B cell (primary cell): ENCODE results near the gene PLA2R1. TPM values are rescaled to one million over a fixed set of nuclear protein-coding genes. Genes with fewer than 3 reads are reported as not detected.

Experiments used
- ATAC-seq: fragments of 200-7000 bp; cut with Tn5 transposase; one replicate; pipeline ENCODE4 v1.10.0; 2021; ENCODE audit warnings: low read depth, mild to moderate bottlenecking, moderate number of reproducible peaks, moderate library complexity
- CTCF ChIA-PET: fragments of 350-600 bp; sonication (Branson Sonifier 250); formaldehyde crosslinking; loops from one replicate; lab custom pipeline; 2021; ENCODE audit warnings: antibody characterized with exemption, inconsistent platforms; lab: Charles Lee
- POLR2A ChIA-PET: fragments of 350-600 bp; sonication (Branson Sonifier 250); formaldehyde crosslinking; loops from one replicate; lab custom pipeline; 2021; ENCODE audit warnings: antibody characterized with exemption; lab: Charles Lee
- DNase-seq: peaks from one replicate; pipeline ENCODE4 v3.0.0; 2013
- H2AFZ ChIP-seq: 2 replicates; pipeline ENCODE4 v1.6.1; 2012; ENCODE audit warnings: mild to moderate bottlenecking, low read depth, low read length; ENCODE audit not compliant: insufficient read depth, poor library complexity, severe bottlenecking
- H3K27ac ChIP-seq, 2 donors: 1 replicate in 1 of 2; 2 replicates in 1 of 2; pipeline ENCODE4 v1.5.1; 2012 to 2013; ENCODE audit warnings: low read length in 2 of 2, mild to moderate bottlenecking in 2 of 2, moderate library complexity in 1 of 2
- H3K27me3 ChIP-seq, 4 experiments: fragments of 200-600 bp in 1 of 4; sonication (generic) in 1 of 4; replicated peaks in 1 of 4; 1 replicate in 2 of 4; 2 replicates in 2 of 4; pipeline versions ENCODE4 v1.6.1 to v1.7.0; 2013 to 2016; ENCODE audit warnings: low read length in 3 of 4, mild to moderate bottlenecking in 2 of 4, mixed read lengths in 1 of 4, moderate library complexity in 1 of 4; ENCODE audit not compliant: insufficient read depth in 4 of 4, control insufficient read depth in 3 of 4; ENCODE audit errors: control extremely low read depth in 1 of 4
- H3K36me3 ChIP-seq, 2 experiments: replicated peaks in 1 of 2; 1 replicate in 1 of 2; 2 replicates in 1 of 2; pipeline versions ENCODE4 v1.6.1 to v1.7.1; 2013; ENCODE audit warnings: low read length in 1 of 2; ENCODE audit not compliant: insufficient read depth in 2 of 2, control insufficient read depth in 1 of 2; ENCODE audit errors: control extremely low read depth in 1 of 2, extremely low read depth in 1 of 2
- H3K4me1 ChIP-seq, 2 donors: fragments of 200-600 bp in 1 of 2; sonication (generic) in 1 of 2; 1 replicate in 1 of 2; 2 replicates in 1 of 2; pipeline versions ENCODE4 v1.5.1 to v1.6.1; 2013 to 2017; ENCODE audit warnings: low read length in 2 of 2; ENCODE audit not compliant: control insufficient read depth in 2 of 2, insufficient read depth in 2 of 2
- H3K4me2 ChIP-seq: replicated peaks from 2 replicates; pipeline ENCODE3; 2012; ENCODE audit warnings: mild to moderate bottlenecking, low read depth, low read length; ENCODE audit not compliant: poor library complexity, severe bottlenecking
- H3K4me3 ChIP-seq, 5 experiments: fragments of 200-600 bp in 1 of 5; sonication (generic) in 1 of 5; 1 replicate in 3 of 5; 2 replicates in 2 of 5; pipeline versions ENCODE4 v1.5.1 to v1.7.0; 2011 to 2016; ENCODE audit warnings: low read length in 4 of 5, mild to moderate bottlenecking in 4 of 5, low read depth in 2 of 5, control low read depth in 1 of 5, moderate library complexity in 1 of 5; ENCODE audit not compliant: insufficient read depth in 1 of 5; ENCODE audit errors: control extremely low read depth in 1 of 5, extremely low read depth in 1 of 5
- H3K79me2 ChIP-seq: fragments of 200-600 bp; sonication (generic); one replicate; pipeline ENCODE4 v1.6.0; 2016; ENCODE audit warnings: low read length; ENCODE audit not compliant: control insufficient read depth, insufficient read depth
- H3K9ac ChIP-seq: fragments of 200-600 bp; sonication (generic); 2 replicates; pipeline ENCODE4 v1.6.1; 2017; ENCODE audit warnings: mild to moderate bottlenecking, low read length, moderate library complexity
- H3K9me3 ChIP-seq, 3 donors: one replicate each; pipeline versions ENCODE4 v1.6.1 to v1.7.1; 2013; ENCODE audit warnings: low read length in 2 of 3; ENCODE audit not compliant: control insufficient read depth in 2 of 3, insufficient read depth in 1 of 3; ENCODE audit errors: control extremely low read depth in 1 of 3
- H4K20me1 ChIP-seq: 2 replicates; pipeline ENCODE4 v1.6.0; 2012; ENCODE audit warnings: mild to moderate bottlenecking, low read length; ENCODE audit not compliant: insufficient read depth, control insufficient read depth, poor library complexity, severe bottlenecking
- H3K27ac Mint-ChIP-seq: one replicate; pipeline ENCODE4 v1.8.0; 2021; ENCODE audit warnings: mixed read lengths
- H3K27me3 Mint-ChIP-seq: one replicate; pipeline ENCODE4 v1.8.0; 2021; ENCODE audit warnings: mixed read lengths
- H3K4me1 Mint-ChIP-seq: one replicate; pipeline ENCODE4 v1.8.0; 2021; ENCODE audit warnings: mixed read lengths
- H3K4me3 Mint-ChIP-seq: one replicate; pipeline ENCODE4 v1.8.0; 2021; ENCODE audit warnings: mixed read lengths
- H3K9me3 Mint-ChIP-seq: one replicate; pipeline ENCODE4 v1.8.0; 2022; ENCODE audit warnings: mixed read lengths; ENCODE audit not compliant: insufficient read depth
- CTCF ChIP-seq: fragments of 200-600 bp; IDR thresholded peaks from one replicate; pipeline ENCODE4 v1.8.0; 2022; ENCODE audit warnings: antibody characterized with exemption, mild to moderate bottlenecking
- EZH2 ChIP-seq: IDR thresholded peaks from 2 replicates; pipeline ENCODE4 v1.6.1; 2012; ENCODE audit warnings: borderline replicate concordance, low read depth, mild to moderate bottlenecking, moderate library complexity, low read length; ENCODE audit not compliant: insufficient read depth, poor library complexity, severe bottlenecking
- WGBS: methylation state at CpG from one replicate; pipeline ENCODE4 v1.1.5; 2013; ENCODE audit warnings: missing lambda C conversion rate; ENCODE audit not compliant: insufficient coverage; 5-methylcytosine and 5-hydroxymethylcytosine counted together
- intact Hi-C: fragments of 100-400 bp; cut with micrococcal nuclease; formaldehyde crosslinking; loops from one replicate; pipeline ENCODE4 v1.10.0; 2022
- polyA plus RNA-seq: library from polyadenylated mRNA; depleted of rRNA; stranded (reverse); fragments of >200 nt; gene quantifications from 2 replicates; pipeline ENCODE4 v1.2.3, GENCODE V29; 2012
- total RNA-seq, 2 donors: library from RNA; stranded (reverse); fragments of 120-200 nt in 1 of 2; gene quantifications; 1 replicate in 1 of 2; 2 replicates in 1 of 2; pipeline versions ENCODE4 v1.2.3 to v1.2.4, GENCODE V29; 2013 to 2022

PLA2R1 gene
- total and polyA plus RNA-seq, 2 donors (not counting 1 experiment from before 2014, with no cell fraction given): not detected

- peak overlapping the region; percentile 51 for H3K4me3 Mint-ChIP-seq
- Histone ChIP-seq H3K79me2 (peaks cover 21% of the 10 kb centered on the region), H4K20me1 (no peaks in the 10 kb centered on the region), H3K4me3 (no peak overlapping the region), H3K27me3 (no peaks in the 10 kb centered on the region), H3K4me2 (no peak overlapping the region), H3K4me1 (peaks cover 14 to 18% of the 10 kb centered on the region in 2 donors), H3K9me3 (no peaks in the 10 kb centered on the region), H2AFZ (no peak overlapping the region), H3K36me3 (peaks cover 3 to 30% of the 10 kb centered on the region in 2 experiments), H3K9ac (no peak overlapping the region), H3K27ac (no peak overlapping the region)
- WGBS: no CpG with 5 or more reads among the region's 1 CpG
- no peaks in the 10 kb centered on the region for H3K27me3 Mint-ChIP-seq
- H3K9me3 Mint-ChIP-seq: no peaks in the 10 kb centered on the region
- peak overlapping the region; percentile 78 for H3K27ac Mint-ChIP-seq
- ChIA-PET POLR2A (no interaction called here), CTCF (interaction anchor here (1.6 kb wide), 1 partner anchor 31 kb away, joined by 5 read pairs; no protein-coding TSS in a partner anchor)
- TF ChIP-seq CTCF (no peak), EZH2 (no peak)
- H3K4me1 Mint-ChIP-seq: peaks cover 56% of the 10 kb centered on the region
- intact Hi-C loops: loop anchor here (2.0 kb wide), 1 partner anchor 14 kb away; the partner anchor contains the start of gene LY75
- ATAC-seq (peak; percentile 49), DNase-seq (peak; percentile 27)
Measured at GRCh38 chr2:159890551-159891266, 171.7 kb downstream of the PLA2R1 start.

GRCh38 chr2:159882130-159882745 is 180.2 kb downstream of the PLA2R1 start:
- DNase-seq: no peak
- Histone ChIP-seq H3K9me3 (no peaks in the 10 kb centered on the region), H4K20me1 (no peaks in the 10 kb centered on the region), H3K79me2 (no peaks in the 10 kb centered on the region), H3K4me3 (no peak overlapping the region), H3K4me2 (no peak overlapping the region), H3K9ac (no peak overlapping the region), H3K27ac (no peak overlapping the region), H2AFZ (no peak overlapping the region), H3K36me3 (peaks cover 21 to 66% of the 10 kb centered on the region in 2 experiments), H3K27me3 (no peaks in the 10 kb centered on the region), H3K4me1 (peaks cover 0 to 11% of the 10 kb centered on the region in 2 donors)
- ChIA-PET CTCF (interaction anchor here (0.6 to 1.2 kb wide), 2 partner anchors 58 to 983 kb away, joined by 3 read pairs; no protein-coding TSS in a partner anchor), POLR2A (no interaction called here)
- intact Hi-C loops: no loop called here
- TF ChIP-seq CTCF (no peak), EZH2 (no peak)
- peaks cover 22% of the 10 kb centered on the region for H3K4me1 Mint-ChIP-seq
- no peak for ATAC-seq
- H3K27me3 Mint-ChIP-seq: no peaks in the 10 kb centered on the region
- H3K27ac Mint-ChIP-seq: no peak overlapping the region
- H3K4me3 Mint-ChIP-seq: no peak overlapping the region
- 100% methylated on average over 2 of the region's 5 CpGs for whole genome bisulfite sequencing
- no peaks in the 10 kb centered on the region for H3K9me3 Mint-ChIP-seq
